Kidney epithelial cell (primary cell): ENCODE data around the gene SCN10A. TPM values are rescaled to one million over a fixed set of nuclear protein-coding genes. Genes with fewer than 3 reads are reported as not detected.

Experiments used
- DNase-seq: peaks from one replicate; pipeline ENCODE4 v3.0.0-alpha.2; 2010; ENCODE audit warnings: low read depth
- H3K27me3 ChIP-seq: 2 replicates; pipeline ENCODE4 v1.6.0; 2011; ENCODE audit warnings: low read length; ENCODE audit not compliant: control insufficient read depth, insufficient read depth
- H3K36me3 ChIP-seq: 2 replicates; pipeline ENCODE4 v1.5.1; 2011; ENCODE audit warnings: low read length; ENCODE audit not compliant: control insufficient read depth, insufficient read depth
- H3K4me3 ChIP-seq: 2 replicates; pipeline ENCODE4 v1.5.1; 2011; ENCODE audit warnings: low read depth, mild to moderate bottlenecking, control low read depth, low read length
- CTCF ChIP-seq: IDR thresholded peaks from 2 replicates; pipeline ENCODE4 v1.5.1; 2011; ENCODE audit warnings: mild to moderate bottlenecking, moderate library complexity, low read length, control low read depth, inconsistent platforms; ENCODE audit not compliant: insufficient read depth, poor library complexity, severe bottlenecking
- total RNA-seq: library from RNA; depleted of rRNA; stranded (reverse); fragments of >200 nt; gene quantifications from 2 replicates; pipeline ENCODE4 v1.2.3, GENCODE V29; 2015

The SCN10A gene
- total RNA-seq, 1 donor from 2014 or later: not detected

GRCh38 chr3:38827791-38828190, 11.8 kb upstream of the SCN10A start:
- Histone ChIP-seq H3K36me3 (no peaks in the 10 kb centered on the region), H3K27me3 (peaks cover 9% of the 10 kb centered on the region), H3K4me3 (no peak overlapping the region)
- no peak for DNase-seq
- TF ChIP-seq CTCF: no peak

GRCh38 chr3:38826001-38826400, 10.0 kb upstream of the SCN10A start:
- no peak for TF ChIP-seq CTCF
- Histone ChIP-seq H3K36me3 (no peaks in the 10 kb centered on the region), H3K4me3 (no peak overlapping the region), H3K27me3 (peaks cover 9% of the 10 kb centered on the region)
- no peak for DNase-seq

- Histone ChIP-seq H3K36me3 (no peaks in the 10 kb centered on the region), H3K27me3 (peaks cover 9% of the 10 kb centered on the region), H3K4me3 (no peak overlapping the region)
- DNase-seq: no peak
- no peak for TF ChIP-seq CTCF
These were observed 8.3 kb upstream of the SCN10A start for GRCh38 chr3:38824349-38824748.

GRCh38 chr3:38823722-38824121, 7.7 kb upstream of the SCN10A start:
- H3K27me3 ChIP-seq: peaks cover 9% of the 10 kb centered on the region
- no peak for TF ChIP-seq CTCF
- H3K4me3 ChIP-seq: no peak overlapping the region
- no peak for DNase-seq
- H3K36me3 ChIP-seq: no peaks in the 10 kb centered on the region

- no peak for DNase-seq
- Histone ChIP-seq H3K36me3 (no peaks in the 10 kb centered on the region), H3K4me3 (no peak overlapping the region), H3K27me3 (peaks cover 9% of the 10 kb centered on the region)
- no peak for TF ChIP-seq CTCF
These were observed 7.2 kb upstream of the SCN10A start for GRCh38 chr3:38823186-38823585.

GRCh38 chr3:38811822-38812221, 4.2 kb downstream of the SCN10A start:
- TF ChIP-seq CTCF: no peak
- no peaks in the 10 kb centered on the region for H3K27me3 ChIP-seq
- no peak for DNase-seq
- no peaks in the 10 kb centered on the region for H3K36me3 ChIP-seq
- H3K4me3 ChIP-seq: no peak overlapping the region
